ENCODE data around the gene DIAPH3.

DIAPH3 gene

DNA sequence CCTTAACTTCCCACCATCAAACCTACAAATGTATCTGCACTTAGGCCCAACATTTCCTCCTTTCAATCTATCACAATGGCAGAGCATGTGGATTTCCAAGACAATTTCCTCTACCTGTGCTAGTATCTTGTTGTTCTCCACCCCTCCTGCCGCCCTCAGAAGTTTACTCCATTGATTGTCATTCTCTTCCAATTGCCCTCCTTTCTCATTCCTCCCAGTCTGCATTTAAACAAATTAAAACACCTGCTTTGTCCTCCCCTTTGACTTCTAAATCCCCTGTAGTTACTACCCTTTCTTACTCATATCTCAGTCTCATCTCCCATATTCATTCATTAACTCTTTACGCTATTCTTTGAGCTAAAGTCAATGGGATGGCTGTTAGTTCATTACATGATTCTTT lies 370.6 kb downstream of the DIAPH3 start:
- in situ Hi-C loops (cut with MboI; ENCODE audit: low sequenced_read_pairs) = no loop called here

DNA sequence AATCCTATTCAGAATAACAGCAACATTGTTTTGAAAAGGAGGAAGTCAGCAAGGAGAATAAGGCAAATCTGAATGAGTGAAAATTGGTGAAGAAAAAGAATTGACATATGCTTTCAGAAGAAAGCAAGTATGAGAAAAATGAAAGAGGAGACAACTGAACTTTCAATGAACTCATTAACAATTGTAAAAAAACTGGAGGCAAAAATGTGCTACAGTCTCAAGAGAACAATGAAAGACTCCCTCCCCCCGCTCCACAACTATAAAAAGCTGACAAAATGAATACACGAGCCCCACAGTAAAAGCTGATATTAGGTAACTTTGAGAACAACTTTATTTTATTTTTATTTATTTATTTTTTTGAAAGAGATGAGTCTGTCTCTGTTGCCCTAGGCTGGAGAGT lies 373.1 kb downstream of the DIAPH3 start:
- in situ Hi-C loops (cut with MboI; ENCODE audit: low sequenced_read_pairs) = no loop called here

DNA sequence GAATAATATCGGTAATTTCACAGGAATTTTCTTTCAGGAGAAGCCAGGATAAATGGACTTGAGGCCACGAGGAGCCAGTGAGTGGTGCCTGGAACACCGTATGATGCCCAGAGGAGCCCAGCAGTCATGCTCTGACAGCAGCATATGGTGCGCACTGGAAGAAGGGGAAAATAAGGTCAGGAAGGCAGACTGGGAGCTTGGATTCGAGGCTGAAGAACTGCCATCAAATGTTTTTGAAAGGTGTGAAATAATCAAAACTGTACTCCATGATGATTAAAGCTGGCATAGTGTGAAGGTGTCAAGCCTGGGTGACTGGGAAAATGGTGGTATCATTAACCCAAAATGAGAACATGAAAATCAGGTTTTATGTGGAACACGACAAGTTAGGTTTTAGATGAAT lies 374.2 kb downstream of the DIAPH3 start:
- in situ Hi-C loops (cut with MboI; ENCODE audit: low sequenced_read_pairs) = no loop called here

DNA sequence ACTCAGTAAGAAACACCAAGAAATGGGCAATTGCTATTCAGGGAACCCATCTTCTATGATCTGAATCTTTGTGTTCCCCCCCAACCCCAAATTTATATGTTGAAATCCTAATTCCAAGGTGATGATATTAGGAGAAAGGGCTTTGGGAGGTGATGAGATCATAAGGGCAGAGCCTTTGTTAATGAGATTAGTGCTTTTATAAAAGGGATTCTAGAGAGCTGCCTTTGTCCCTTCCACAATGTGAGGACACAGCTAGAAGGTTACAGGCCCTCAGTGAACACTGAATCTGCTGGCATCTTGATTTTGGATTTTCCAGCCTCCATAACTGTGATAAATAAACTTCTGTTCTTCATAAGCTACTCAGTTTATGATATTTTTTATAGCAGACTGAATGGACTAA lies 376.0 kb downstream of the DIAPH3 start:
- in situ Hi-C loops (cut with MboI; ENCODE audit: low sequenced_read_pairs) = no loop called here

DNA sequence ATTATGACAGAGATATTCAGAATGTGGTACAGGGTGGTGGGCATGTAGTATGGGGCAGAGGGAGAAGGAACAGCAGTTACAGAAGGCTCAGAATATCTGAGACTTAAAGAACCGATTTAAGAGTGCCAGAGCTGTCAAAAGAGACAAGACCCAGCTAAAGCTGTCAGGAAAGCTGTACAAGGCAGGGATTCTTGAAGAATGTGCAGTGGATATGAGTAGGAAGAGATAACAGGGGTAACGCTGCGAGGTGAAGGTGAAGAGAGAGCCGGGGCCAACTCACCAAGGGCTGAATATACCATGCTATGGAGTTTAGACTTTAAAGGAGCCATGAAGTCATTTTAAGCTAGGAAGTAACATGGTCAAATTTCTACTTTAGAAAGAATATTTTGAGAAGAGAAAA lies 381.0 kb downstream of the DIAPH3 start:
- in situ Hi-C loops (cut with MboI; ENCODE audit: low sequenced_read_pairs) = no loop called here

DNA sequence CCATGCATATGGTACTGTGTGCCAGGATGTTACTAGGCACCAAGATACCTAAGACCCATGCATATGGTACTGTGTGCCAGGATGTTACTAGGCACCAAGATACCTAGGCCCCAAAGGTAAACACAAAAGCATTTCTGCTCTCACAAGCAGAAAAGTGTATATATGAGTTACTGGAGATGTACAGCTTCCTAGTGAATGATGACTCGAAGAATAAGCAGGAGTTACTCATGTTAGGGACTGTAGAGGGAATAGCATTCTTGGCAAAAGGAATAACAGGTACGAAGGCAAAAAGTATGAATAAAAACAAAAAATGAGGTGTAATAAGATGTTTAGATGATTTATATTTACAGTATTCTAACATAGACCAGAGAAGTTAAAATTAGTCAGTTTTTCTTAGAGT lies 383.7 kb downstream of the DIAPH3 start:
- in situ Hi-C loops (cut with MboI; ENCODE audit: low sequenced_read_pairs) = no loop called here

DNA sequence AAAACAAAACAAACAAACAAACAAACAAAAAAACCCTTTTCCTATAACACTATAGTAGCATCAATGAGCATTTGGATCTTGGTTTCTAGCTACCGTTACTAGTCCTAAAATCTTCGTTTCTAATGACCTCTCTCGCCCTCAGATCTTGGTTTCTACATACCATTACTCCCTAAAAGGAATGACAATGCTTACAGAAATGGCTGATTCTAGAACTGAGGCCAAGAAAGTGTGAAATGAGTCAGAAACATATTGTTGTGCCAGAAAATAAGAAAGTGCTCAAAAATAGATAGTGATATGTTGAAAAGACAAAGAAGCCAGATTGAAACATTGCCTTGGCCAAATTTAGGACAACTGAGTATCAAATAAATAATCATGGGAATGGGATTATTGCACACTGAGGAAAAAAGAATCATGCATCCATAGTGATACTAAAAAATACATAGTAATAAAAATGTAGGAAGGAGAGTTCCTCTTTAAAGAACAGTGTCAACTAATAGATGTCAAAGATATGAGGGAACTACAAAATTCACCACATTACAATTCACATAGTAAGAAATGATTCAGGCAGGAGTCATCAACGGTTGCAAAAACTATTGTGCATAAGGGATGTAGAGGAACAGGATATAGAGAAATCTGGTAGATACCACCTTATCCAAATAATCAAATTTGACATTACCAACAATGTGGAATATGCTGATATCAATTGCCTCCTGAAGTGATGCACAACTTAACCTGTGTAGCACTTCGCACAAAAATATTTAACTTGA lies 386.6 kb downstream of the DIAPH3 start:
- in situ Hi-C loops (cut with MboI; ENCODE audit: low sequenced_read_pairs) = no loop called here

DNA sequence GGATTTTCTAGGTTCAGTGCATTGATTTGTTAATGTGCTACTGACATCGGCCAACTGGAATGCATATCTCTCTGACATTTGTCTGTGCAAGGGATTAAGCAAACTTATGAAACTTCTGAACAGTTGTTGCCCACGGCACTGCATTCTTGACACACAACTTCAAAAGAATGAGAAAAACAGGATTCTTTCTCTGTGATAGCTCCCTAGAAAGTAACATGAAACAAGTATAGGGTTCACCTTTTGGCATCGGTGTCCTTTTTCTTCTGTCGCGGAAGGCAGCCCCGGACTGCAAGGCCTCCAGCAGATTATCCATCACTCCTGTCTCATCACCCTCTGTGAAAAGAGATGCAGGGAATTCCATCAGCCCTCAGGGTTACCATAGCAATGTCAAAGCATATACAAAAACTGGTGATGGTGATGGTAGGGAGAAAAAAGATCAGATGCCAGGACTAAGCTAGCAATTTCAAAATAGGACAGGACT lies 389.2 kb downstream of the DIAPH3 start:
- in situ Hi-C loops (cut with MboI; ENCODE audit: low sequenced_read_pairs) = no loop called here

DNA sequence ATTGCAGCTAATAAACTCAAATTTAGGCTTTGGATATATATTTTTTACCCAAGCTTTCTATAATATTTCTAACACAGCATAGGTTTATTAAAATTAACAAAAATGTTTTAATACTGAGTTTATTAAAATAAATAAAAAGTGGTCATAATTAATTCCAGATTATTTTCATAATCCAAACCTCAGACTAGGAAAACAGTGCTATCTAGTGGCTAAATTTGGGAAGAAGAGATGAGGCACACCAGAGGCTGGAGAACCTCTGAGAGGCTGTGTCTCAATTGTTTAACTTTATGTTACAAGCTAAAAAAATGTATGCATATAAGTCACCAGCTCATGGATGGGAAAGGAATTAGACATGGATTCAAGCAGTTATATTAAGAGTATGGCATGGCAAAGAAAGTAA lies 392.5 kb downstream of the DIAPH3 start:
- in situ Hi-C loops (cut with MboI; ENCODE audit: low sequenced_read_pairs) = no loop called here

DNA sequence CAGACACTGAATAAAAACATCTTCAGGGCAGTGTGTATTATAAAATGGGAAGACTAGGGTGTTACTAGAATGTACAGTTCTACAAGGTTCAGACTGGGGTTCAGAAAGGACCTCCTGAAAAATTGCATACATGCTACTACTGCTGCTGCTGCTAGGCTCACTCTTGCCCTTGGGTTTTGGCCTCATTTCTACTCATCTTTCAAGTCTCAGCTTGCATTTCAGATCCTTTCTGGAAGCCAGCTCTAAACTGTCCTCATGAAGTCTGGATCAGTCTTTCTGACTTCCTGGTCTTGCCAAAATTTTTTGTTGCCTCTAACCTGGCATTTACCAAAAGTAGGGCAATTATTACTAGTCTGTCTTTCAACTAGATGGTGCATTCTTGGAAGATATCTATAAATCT lies 393.3 kb downstream of the DIAPH3 start:
- in situ Hi-C loops (cut with MboI; ENCODE audit: low sequenced_read_pairs) = no loop called here

DNA sequence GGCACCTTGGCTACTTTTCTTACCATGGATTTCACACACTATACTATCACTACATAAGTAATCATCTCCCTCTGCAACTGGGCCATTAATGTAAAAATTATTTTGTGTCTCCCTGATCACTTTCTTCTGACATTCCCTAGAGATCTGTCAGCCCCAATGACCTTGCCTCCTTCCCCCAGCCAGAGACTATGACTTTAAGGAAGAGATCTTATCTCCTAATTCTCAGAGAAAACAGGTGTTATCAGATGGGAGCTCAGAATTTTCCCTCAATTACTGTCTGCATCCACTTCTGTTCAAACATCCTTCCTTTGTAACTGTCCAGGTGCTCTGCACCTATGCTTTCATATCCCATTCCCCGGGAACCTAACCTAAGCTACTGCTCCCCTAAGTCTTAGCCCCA lies 397.5 kb downstream of the DIAPH3 start:
- in situ Hi-C loops (cut with MboI; ENCODE audit: low sequenced_read_pairs) = no loop called here

DNA sequence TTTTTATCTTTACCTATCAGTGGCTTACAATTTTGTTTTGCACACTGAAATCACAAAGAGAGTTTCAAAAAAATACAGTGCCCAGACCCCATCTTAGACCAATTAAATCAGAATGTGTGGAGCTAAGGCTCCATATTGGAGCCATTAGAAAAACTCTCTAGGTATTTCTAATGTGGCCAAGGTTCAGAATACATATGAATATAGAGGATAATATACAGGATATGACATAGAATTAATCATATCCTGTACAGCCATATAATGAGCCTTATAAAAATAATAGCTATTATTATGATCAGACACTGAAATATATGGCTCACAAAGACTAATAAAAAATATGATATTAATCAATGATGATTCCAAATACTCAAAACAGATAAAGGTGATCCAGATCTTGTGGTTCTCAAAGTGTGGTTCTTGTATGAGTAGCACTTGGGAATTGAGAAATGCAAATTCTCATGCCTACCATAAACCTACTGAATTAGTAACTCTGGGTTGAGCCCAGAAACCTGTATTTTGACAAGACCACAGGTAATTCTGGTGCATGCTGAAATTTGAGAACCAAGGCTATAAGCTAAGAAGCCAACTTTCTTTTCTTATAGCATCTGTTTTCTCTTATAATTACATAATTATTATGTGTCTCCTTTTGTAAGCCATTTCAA lies 408.0 kb downstream of the DIAPH3 start:
- in situ Hi-C loops (cut with MboI; ENCODE audit: low sequenced_read_pairs) = no loop called here

DNA sequence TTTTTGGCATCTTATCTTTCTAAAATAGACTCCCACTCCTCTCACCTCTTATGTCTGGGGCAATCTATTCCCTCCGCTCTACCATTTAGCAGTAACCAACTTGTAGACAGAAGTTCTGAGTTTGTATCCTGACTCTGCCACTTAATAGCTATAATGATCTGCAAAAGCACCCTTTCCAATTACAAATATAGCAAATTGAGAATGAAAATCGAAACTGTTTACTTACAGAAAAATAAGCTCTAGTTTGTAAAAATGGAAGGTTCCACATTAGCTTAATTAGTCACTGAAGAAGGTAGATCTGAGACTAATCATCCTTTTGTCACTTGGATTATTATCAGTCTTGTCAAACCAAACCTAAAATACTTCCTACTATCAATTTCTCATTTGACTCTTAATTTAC lies 409.3 kb downstream of the DIAPH3 start:
- in situ Hi-C loops (cut with MboI; ENCODE audit: low sequenced_read_pairs) = no loop called here

DNA sequence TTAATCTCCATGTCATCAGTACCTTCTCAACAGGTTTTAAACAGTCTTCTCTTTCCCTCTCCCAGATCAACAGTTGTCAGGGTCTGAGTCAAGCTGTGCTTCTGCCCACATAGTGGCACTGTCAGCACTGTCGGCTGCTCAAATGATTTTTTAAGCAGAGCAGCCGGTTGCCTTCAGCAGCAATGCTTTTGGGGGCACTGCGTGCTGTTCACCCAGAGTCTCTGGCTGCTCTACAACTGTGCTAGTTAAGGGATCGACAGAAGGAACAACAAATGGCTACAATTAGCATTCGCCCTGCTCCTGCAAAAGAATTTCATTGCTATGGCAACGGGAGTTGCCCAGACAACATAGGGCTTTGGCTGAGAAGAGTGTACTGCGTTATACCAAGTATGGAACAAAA lies 412.9 kb downstream of the DIAPH3 start:
- in situ Hi-C loops (cut with MboI; ENCODE audit: low sequenced_read_pairs) = no loop called here

DNA sequence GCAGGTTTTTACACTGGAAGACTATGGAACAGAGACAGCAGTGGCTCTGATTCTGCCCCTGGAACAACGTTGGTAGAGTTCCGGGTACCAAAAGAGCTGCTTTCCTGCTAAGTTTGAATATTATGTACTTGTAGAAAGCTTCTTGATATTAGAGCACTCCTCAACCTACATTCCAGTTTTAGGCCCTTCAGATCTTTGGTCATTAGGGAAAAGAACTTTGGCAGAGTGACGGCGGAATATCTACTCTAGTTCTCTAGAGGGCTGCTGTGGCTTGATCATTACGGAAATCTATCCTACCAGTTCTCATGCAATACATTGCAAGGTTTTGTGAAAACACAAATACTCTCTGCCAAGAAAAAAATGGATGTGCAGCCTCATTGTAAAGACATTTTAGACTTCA lies 415.7 kb downstream of the DIAPH3 start:
- in situ Hi-C loops (cut with MboI; ENCODE audit: low sequenced_read_pairs) = no loop called here

DNA sequence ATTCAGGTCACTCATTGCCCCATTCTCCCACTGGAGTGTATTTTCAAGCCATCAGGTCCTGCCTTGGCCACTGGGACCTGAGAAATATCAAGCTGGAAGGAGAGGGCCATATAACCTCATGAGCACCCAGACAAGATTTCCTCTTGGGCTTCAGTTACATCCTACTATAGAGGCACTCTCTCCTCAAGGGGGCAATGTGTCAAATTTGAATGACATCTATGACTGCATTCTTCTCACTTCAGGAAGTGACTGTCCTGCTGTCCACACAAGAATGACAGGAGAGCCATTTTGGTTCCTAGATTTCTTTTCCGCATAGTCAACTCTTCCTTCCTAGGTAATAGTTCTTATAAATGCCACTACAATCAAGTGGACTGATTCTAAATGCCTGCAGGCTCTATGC lies 416.2 kb downstream of the DIAPH3 start:
- in situ Hi-C loops (cut with MboI; ENCODE audit: low sequenced_read_pairs) = no loop called here

DNA sequence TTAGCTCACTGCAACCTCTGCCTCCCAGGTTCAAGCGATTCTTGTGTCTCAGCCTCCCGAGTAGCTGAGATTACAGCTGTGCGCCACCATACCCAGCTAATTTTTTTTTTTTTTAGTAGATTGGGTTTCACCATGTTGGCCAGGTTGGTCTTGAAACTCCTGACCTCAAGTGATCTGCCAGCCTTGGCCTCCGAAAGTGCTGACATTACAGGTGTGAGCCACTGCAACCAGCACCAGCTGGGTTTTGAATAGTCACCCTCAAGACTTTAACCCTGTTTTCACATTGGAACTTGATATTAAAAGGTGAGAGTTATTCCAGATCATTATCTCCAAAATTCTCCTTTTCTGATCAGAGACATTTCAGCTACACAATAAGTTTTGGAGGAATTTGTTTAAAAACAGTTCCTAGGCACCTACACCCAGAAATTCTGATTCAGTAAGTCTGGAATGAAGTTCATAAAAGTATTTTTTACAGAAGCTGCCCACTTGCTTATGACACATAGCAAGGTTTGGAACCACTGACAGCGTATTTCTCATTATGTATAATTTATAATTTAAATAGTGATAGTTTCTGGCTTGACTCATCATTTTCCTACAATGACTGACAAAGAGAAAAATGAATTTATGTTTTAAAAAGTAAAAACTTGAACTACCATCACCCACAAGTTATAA lies 417.3 kb downstream of the DIAPH3 start:
- in situ Hi-C loops (cut with MboI; ENCODE audit: low sequenced_read_pairs) = no loop called here

DNA sequence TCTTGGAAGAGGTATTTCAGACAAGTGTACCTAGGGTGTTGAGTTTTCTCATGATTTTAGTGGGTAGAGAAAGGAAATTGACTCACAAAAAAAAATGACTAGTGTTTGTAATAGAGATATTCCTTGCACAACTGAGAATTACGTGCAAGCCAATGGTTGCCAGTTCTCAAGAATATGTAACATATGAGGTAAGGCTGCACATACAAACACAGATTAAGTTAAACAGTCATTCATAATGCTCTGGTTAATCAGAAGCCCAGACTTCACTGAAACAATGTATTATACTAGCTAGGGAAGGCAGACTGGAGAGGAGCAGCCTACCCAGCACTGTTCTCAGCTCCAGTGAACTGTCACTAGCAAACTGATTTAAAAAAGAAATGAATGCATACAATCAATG lies 418.3 kb downstream of the DIAPH3 start:
- in situ Hi-C loops (cut with MboI; ENCODE audit: low sequenced_read_pairs) = no loop called here

DNA sequence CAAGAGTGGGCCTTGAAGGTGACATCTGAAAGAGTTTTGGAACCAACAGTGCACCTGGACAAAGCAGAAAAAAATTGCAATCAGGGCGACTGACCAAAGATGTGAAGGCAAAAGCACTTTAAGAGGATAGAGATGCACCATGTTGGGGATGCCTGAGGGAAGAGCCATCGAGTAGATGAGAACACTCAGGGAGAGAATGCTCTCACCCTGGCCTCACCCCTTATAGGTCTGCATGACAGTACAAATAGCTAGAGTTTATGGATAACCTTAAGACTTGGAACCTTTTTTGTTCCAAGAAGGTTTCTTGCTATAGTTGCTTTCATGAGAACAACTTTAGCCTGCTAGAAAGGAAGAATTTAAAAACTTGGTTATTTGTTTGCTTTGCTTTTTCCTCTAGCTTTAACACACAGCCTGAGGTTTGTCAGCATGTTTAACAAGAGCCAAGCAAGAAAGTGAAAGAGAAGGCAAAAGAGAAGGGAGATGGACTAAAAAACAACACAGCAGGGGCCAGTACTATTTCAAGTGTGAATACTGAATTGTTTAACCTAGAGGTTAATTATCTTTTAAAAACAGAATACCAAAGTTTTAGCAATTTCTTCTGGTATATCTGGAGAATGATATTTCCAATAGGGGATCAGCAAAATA lies 418.9 kb downstream of the DIAPH3 start:
- in situ Hi-C loops (cut with MboI; ENCODE audit: low sequenced_read_pairs) = no loop called here

DNA sequence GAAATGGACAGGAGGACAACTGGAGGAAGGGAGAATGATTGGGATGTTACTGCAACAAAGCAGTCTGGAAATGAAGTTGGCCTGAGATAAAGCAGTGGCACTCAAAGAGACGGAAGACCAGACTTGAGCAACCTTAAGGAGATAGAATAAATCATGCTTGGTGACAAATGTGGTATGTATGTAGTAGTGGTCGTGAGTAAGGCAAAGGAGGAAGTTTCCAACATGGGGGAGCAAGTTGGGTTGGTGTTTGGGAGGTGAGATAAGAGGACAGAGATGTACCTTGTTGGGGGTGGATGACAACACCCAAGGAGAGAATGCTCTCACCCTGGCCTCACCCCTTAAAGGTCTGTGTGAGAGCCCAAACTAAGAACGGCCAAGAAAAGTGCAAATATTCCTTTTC lies 420.5 kb downstream of the DIAPH3 start:
- in situ Hi-C loops (cut with MboI; ENCODE audit: low sequenced_read_pairs) = no loop called here

DNA sequence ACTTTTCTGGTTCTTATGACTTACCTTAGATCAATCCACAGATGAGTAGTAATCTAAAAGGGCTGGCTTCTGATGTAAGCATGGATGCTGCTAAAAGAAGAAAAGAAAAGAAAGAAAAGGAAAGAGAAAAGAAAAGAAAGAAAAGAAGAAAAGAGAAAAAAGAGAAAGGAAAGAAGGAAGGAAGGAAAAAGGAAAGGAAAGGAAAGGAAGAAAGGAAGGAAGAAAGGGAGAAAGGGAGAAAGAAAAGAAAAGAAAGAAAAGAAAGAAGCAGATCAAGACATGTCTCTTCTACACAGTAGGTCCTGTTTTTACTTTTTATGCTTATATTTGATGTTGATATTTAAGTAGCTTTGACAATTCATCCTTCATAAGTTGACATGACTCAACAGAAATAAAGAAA lies 421.3 kb downstream of the DIAPH3 start:
- in situ Hi-C loops (cut with MboI; ENCODE audit: low sequenced_read_pairs) = no loop called here

DNA sequence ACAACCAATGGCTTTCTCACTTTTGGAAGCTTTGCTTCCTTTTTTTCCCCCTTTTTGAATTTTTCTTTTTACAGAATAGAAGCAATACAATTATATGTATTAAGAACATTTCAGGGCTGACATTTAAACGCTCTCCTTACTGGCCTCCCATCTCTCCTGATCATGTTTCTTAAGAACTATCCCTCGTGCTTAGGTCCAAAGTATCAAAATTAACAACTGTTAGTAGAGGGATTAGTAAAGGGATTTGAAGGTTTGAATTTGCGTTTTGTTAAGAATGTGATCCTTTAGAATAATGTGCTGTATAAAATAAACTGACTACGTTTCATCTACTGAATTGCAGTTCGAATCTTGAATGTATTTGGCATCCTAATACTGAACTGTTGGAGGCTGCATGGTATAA lies 424.8 kb downstream of the DIAPH3 start:
- in situ Hi-C loops (cut with MboI; ENCODE audit: low sequenced_read_pairs) = no loop called here

Data from hTERT RPE-1 (cell line).